Ovary (tissue), 9 donors: ENCODE data around the gene CERS6. TPM values are rescaled to one million over a fixed set of nuclear protein-coding genes. Genes with fewer than 3 reads are reported as not detected.

Experiments used
- DNase-seq, 5 donors: peaks; one replicate each; pipeline ENCODE4 v3.0.0-alpha.2; 2019 to 2020
- H3K27ac ChIP-seq, 2 donors: fragments of 200-600 bp; one replicate each; pipeline versions ENCODE4 v1.5.1 to v1.8.0; 2019 to 2022
- H3K27me3 ChIP-seq: fragments of 200-600 bp; one replicate; pipeline ENCODE4 v1.8.0; 2022
- H3K36me3 ChIP-seq: fragments of 200-600 bp; sonication (generic); one replicate; pipeline ENCODE4 v1.5.1; 2019
- H3K4me1 ChIP-seq: one replicate; pipeline ENCODE4 v1.8.1; 2013; ENCODE audit warnings: mild to moderate bottlenecking, moderate library complexity; ENCODE audit not compliant: insufficient read depth
- H3K4me3 ChIP-seq: fragments of 200-600 bp; sonication (generic); one replicate; pipeline ENCODE4 v1.5.1; 2017
- H3K9me3 ChIP-seq, 2 donors: fragments of 200-600 bp in 1 of 2; sonication (generic) in 1 of 2; one replicate each; pipeline versions ENCODE4 v1.5.1 to v1.8.1; 2013 to 2019; ENCODE audit warnings: mild to moderate bottlenecking in 1 of 2, moderate library complexity in 1 of 2
- CTCF ChIP-seq, 3 donors: fragments of 450-650 bp in 2 of 3; fragments of 200-600 bp in 1 of 3; IDR thresholded peaks; one replicate each; pipeline versions ENCODE4 v1.5.1 to v1.8.0; 2016 to 2022; ENCODE audit warnings: antibody characterized with exemption in 3 of 3, mild to moderate bottlenecking in 1 of 3
- EP300 ChIP-seq: sonication (generic); formaldehyde crosslinking; IDR thresholded peaks from one replicate; pipeline ENCODE4 v1.6.1; 2017; ENCODE audit warnings: antibody characterized with exemption
- POLR2A ChIP-seq: fragments of 450-650 bp; IDR thresholded peaks from one replicate; pipeline ENCODE4 v1.6.1; 2017; ENCODE audit warnings: antibody characterized with exemption, mild to moderate bottlenecking, moderate library complexity
- WGBS, 3 donors: extraction: QIAGEN DNeasy Blood & Tissue Kit in 1 of 3; methylation state at CpG; one replicate each; pipeline versions ENCODE4 v1.1.5 to v1.1.7; 2013 to 2017; 5-methylcytosine and 5-hydroxymethylcytosine counted together
- intact Hi-C, 4 donors: fragments of 100-400 bp; cut with DNase I; formaldehyde crosslinking; loops; one replicate each; pipeline versions ENCODE4 v1.11.0 to v1.15.1; 2022 to 2023
- polyA plus RNA-seq, 2 donors: library from polyadenylated mRNA; stranded (reverse); fragments of 200-250 nt in 1 of 2; fragments of 350-450 nt in 1 of 2; fragmentation: Illumina TruSeq in 1 of 2; extraction: RNeasy Lipid Tissue Mini Kit (QIAGEN cat#74804) in 1 of 2; gene quantifications; one replicate each; pipeline ENCODE4 v1.2.3, GENCODE V29; 2013 to 2014
- total RNA-seq, 7 donors: library from RNA; depleted of rRNA in 2 of 7; stranded (reverse); fragments of >200 nt in 2 of 7; fragmentation: NEBNext Ultra II Directional in 3 of 7; extraction: Animal tissue kit (Norgen Biotek cat#: 25700) in 3 of 7; gene quantifications; one replicate each; pipeline versions ENCODE4 v1.1.0 to v1.2.4, GENCODE V29; 2016 to 2023
- donor health status: DM: no; HTN: no; CAD: no; lungs with moderate emphysema.
- donor health status: DM: no; HTN: no; CAD: no.
- donor health status: Bipolar disorder and iron deficiency.
- donor health status: DM: yes; HTN: yes; CAD: no.
- donor health status: DM: no; HTN: no; CAD: no.
- donor health status: DM: yes; HTN: yes; CAD: no.

CERS6 gene
- total and polyA plus RNA-seq, 9 donors: 11.5 to 30.8 (median 24.9) TPM

- Histone ChIP-seq H3K36me3 (no peaks in the 10 kb centered on the region), H3K27me3 (no peaks in the 10 kb centered on the region), H3K4me3 (no peak overlapping the region), H3K27ac (peak overlapping the region in 1 of 2 donors; percentile 71), H3K9me3 (no peaks in the 10 kb centered on the region), H3K4me1 (peaks cover 9% of the 10 kb centered on the region)
- 20 to 38% (median 27%) methylated on average over 1 of the region's 1 CpG for WGBS, 3 donors
- no peak for TF ChIP-seq POLR2A
- TF ChIP-seq CTCF (IDR thresholded peaks at IDR 0.05): no peak
- TF ChIP-seq EP300: no peak
- peak in 1 of 5 donors; percentile 29 for DNase-seq
- intact Hi-C loops: loop anchor here in 1 of 4 donors (10.0 kb wide), 1 partner anchor 178 kb away; the partner anchor contains the start of gene CERS6
Observed at GRCh38 chr2:168633200-168633599, 177.1 kb downstream of the CERS6 start.

GRCh38 chr2:168633895-168634294 is 177.8 kb downstream of the CERS6 start:
- peaks cover 9% of the 10 kb centered on the region for H3K4me1 ChIP-seq
- TF ChIP-seq CTCF (IDR thresholded peaks at IDR 0.05): no peak
- TF ChIP-seq EP300: no peak
- H3K27me3 ChIP-seq: no peaks in the 10 kb centered on the region
- no peaks in the 10 kb centered on the region for H3K36me3 ChIP-seq
- no peak overlapping the region for H3K27ac ChIP-seq
- H3K4me3 ChIP-seq: no peak overlapping the region
- no peaks in the 10 kb centered on the region for H3K9me3 ChIP-seq
- DNase-seq: no peak
- intact Hi-C loops: loop anchor here in 1 of 4 donors (10.0 kb wide), 1 partner anchor 179 kb away; the partner anchor contains the start of gene CERS6
- 49 to 53% (median 53%) methylated on average over 1 of the region's 1 CpG for WGBS, 3 donors

GRCh38 chr2:168635065-168635577 is 179.0 kb downstream of the CERS6 start:
- Histone ChIP-seq H3K9me3 (no peaks in the 10 kb centered on the region), H3K36me3 (no peaks in the 10 kb centered on the region), H3K4me3 (no peak overlapping the region), H3K27me3 (no peaks in the 10 kb centered on the region), H3K27ac (peak overlapping the region in 1 of 2 donors; percentile 24), H3K4me1 (peaks cover 12% of the 10 kb centered on the region)
- 3 to 16% (median 8%) methylated on average over 3 of the region's 3 CpGs for WGBS, 3 donors
- intact Hi-C loops: loop anchor here in 1 of 4 donors (10.0 kb wide), 1 partner anchor 180 kb away; the partner anchor contains the start of gene CERS6
- TF ChIP-seq POLR2A: no peak
- TF ChIP-seq CTCF (IDR thresholded peaks at IDR 0.05): no peak
- no peak for TF ChIP-seq EP300
- peak; percentile 45 to 57 (median 54) for DNase-seq

GRCh38 chr2:168639018-168639417 is 182.9 kb downstream of the CERS6 start:
- Histone ChIP-seq H3K4me1 (peaks cover 11% of the 10 kb centered on the region), H3K36me3 (no peaks in the 10 kb centered on the region), H3K27ac (no peak overlapping the region), H3K27me3 (no peaks in the 10 kb centered on the region), H3K4me3 (no peak overlapping the region), H3K9me3 (no peaks in the 10 kb centered on the region)
- no peak for TF ChIP-seq POLR2A
- TF ChIP-seq EP300: no peak
- TF ChIP-seq CTCF (IDR thresholded peaks at IDR 0.05): no peak
- WGBS, 3 donors: 39 to 46% (median 40%) methylated on average over 2 of the region's 2 CpGs
- no peak for DNase-seq
- intact Hi-C loops: loop anchor here in 1 of 4 donors (10.0 kb wide), 1 partner anchor 184 kb away; the partner anchor contains the start of gene CERS6
